Vagina (tissue), 2 donors: ENCODE data around the gene CENPU.
"Not testable (repeated sequence)": the region's sequence is repeated elsewhere in the genome, so short reads cannot be mapped to it uniquely, and the experiment has no call there.

ENCODE experiments used
- POLR2A ChIP-seq, 2 donors: fragments of 450-650 bp; IDR thresholded peaks; one replicate each; pipeline ENCODE4 v1.6.1; 2017; ENCODE audit warnings: antibody characterized with exemption in 2 of 2, mild to moderate bottlenecking in 2 of 2, moderate library complexity in 2 of 2
- POLR2AphosphoS5 ChIP-seq, 2 donors: sonication (generic); formaldehyde crosslinking; IDR thresholded peaks; one replicate each; pipeline ENCODE4 v1.9.0; 2017; ENCODE audit warnings: antibody characterized with exemption in 2 of 2, mild to moderate bottlenecking in 2 of 2, low read depth in 1 of 2; ENCODE audit not compliant: insufficient read depth in 1 of 2
- TF ChIP-seq, protein P1 (sequence below), 3 experiments: fragments of 450-650 bp in 2 of 3; fragments of 200-600 bp in 1 of 3; sonication (generic) in 1 of 3; IDR thresholded peaks; one replicate each; pipeline ENCODE4 v1.5.1; 2017 to 2019; ENCODE audit warnings: antibody characterized with exemption in 3 of 3, mild to moderate bottlenecking in 2 of 3, moderate library complexity in 2 of 3

DNA sequence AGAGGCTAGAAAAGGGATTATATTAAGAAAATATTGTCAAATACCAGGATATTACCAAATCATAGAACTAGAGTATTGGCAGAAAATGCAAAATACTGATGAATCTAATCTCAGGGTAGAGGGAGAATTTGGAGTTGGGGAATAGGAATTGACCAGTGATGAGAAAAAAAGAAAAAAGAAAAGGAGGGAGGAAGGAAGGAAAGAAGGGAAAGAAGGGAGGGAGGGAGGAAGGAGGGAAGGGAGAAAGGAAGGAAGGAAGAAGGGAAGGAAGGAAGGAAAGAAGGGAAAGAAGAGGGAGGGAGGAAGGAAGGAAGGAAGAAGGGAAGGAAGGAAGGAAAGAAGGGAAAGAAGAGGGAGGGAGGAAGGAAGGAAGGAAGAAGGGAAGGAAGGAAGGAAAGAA lies 81.2 kb downstream of the CENPU start:
- TF ChIP-seq, protein P1, sequence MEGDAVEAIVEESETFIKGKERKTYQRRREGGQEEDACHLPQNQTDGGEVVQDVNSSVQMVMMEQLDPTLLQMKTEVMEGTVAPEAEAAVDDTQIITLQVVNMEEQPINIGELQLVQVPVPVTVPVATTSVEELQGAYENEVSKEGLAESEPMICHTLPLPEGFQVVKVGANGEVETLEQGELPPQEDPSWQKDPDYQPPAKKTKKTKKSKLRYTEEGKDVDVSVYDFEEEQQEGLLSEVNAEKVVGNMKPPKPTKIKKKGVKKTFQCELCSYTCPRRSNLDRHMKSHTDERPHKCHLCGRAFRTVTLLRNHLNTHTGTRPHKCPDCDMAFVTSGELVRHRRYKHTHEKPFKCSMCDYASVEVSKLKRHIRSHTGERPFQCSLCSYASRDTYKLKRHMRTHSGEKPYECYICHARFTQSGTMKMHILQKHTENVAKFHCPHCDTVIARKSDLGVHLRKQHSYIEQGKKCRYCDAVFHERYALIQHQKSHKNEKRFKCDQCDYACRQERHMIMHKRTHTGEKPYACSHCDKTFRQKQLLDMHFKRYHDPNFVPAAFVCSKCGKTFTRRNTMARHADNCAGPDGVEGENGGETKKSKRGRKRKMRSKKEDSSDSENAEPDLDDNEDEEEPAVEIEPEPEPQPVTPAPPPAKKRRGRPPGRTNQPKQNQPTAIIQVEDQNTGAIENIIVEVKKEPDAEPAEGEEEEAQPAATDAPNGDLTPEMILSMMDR (IDR thresholded peaks at IDR 0.05): not testable (repeated sequence)
- TF ChIP-seq POLR2A (IDR thresholded peaks at IDR 0.05); POLR2AphosphoS5 (IDR thresholded peaks at IDR 0.05; ENCODE audit: insufficient read depth in 1 of 2, low read depth in 1 of 2): not testable (repeated sequence)
